ENCODE measurements around the gene RAB11FIP3.

GRCh38 chr16:536746-537145 is 111.3 kb downstream of the RAB11FIP3 start:
- TF ChIP-seq CTCF (IDR thresholded peaks at IDR 0.05 in 2 of 3, conservative IDR thresholded peaks at IDR 0.05 in 1 of 3; ENCODE audit: borderline replicate concordance in 1 of 3, insufficient read depth in 1 of 3, low read depth in 2 of 3, low read length in 2 of 3): no peak
- TF ChIP-seq SP1 (IDR thresholded peaks at IDR 0.05; ENCODE audit: low read depth): no peak
- no peak for TF ChIP-seq POLR2AphosphoS5 (IDR thresholded peaks at IDR 0.05; ENCODE audit: low read depth, low read length)
- no peak for TF ChIP-seq EZH2 (IDR thresholded peaks at IDR 0.05)
- no peak for TF ChIP-seq REST (IDR thresholded peaks at IDR 0.05; ENCODE audit: low read depth)
- no peak for TF ChIP-seq ZNF274 (IDR thresholded peaks at IDR 0.05; ENCODE audit: low read depth, low read length)
- TF ChIP-seq RAD21 (IDR thresholded peaks at IDR 0.05; ENCODE audit: low read depth): no peak
